ENCODE data around the gene TAB2.

DNA sequence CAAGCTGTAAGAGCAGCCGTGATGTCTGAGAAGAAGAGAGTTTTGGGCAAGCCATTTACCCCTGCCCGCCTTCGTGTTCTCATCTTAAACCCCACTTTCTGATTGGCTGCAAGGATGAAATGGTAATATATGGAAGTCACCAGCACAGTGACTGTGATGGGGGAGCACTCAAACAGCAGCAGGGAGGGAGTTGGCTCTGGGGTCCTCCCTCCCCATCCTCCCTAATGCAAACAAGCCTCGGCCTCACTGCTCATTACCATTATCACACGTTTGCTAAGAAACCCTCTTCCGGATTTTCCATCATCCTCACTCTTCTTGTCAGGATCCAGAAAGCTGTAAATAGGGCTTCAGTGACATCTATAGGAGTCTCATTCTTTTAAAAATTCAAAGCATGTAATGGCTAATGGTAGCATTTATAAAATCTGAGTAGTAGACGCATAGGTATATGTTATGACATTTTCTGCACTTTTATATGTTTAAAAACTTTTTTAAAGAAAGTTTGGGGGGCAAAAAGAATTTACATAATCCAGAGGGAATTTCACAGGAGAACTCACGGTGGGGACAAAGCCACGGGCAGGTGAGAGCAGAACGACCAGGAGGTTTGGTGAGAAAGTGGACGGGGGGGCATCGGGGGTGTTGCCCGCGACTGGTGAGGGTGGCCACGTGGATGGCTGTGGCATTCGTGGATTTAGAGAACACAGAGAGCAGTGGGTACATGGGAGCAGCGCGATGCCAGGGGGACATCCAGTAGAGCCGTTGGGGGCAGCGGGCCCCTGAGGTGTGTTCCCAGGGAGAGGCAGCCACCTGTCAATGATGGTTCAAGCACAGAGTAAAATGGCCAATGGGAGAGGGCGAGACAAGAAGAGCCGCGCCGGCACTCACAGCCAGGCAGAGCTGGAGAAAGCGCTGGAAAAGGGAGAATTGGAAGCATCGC is 112.2 kb downstream of the TAB2 start:
- TF ChIP-seq, protein P1, sequence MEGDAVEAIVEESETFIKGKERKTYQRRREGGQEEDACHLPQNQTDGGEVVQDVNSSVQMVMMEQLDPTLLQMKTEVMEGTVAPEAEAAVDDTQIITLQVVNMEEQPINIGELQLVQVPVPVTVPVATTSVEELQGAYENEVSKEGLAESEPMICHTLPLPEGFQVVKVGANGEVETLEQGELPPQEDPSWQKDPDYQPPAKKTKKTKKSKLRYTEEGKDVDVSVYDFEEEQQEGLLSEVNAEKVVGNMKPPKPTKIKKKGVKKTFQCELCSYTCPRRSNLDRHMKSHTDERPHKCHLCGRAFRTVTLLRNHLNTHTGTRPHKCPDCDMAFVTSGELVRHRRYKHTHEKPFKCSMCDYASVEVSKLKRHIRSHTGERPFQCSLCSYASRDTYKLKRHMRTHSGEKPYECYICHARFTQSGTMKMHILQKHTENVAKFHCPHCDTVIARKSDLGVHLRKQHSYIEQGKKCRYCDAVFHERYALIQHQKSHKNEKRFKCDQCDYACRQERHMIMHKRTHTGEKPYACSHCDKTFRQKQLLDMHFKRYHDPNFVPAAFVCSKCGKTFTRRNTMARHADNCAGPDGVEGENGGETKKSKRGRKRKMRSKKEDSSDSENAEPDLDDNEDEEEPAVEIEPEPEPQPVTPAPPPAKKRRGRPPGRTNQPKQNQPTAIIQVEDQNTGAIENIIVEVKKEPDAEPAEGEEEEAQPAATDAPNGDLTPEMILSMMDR (IDR thresholded peaks at IDR 0.05; ENCODE audit: insufficient read depth, low read depth, low read length): no peak
- no peak for TF ChIP-seq EZH2 (IDR thresholded peaks at IDR 0.05; ENCODE audit: insufficient read depth, low read length)
